ENCODE measurements around the gene S100A7A.
"Not testable (repeated sequence)": the region's sequence is repeated elsewhere in the genome, so short reads cannot be mapped to it uniquely, and the experiment has no call there.

S100A7A gene

GRCh38 chr1:153444078-153444477, 27.8 kb downstream of the S100A7A start (continued):
- TF ChIP-seq ZNF280C (tag by site-specific recombination; IDR thresholded peaks at IDR 0.05): no peak
- TF ChIP-seq ZNF501 (tag by site-specific recombination; IDR thresholded peaks at IDR 0.05): no peak
- no peak for TF ChIP-seq ZNF549 (tag by site-specific recombination; IDR thresholded peaks at IDR 0.05)
- TF ChIP-seq ZNF416 (tag by site-specific recombination; IDR thresholded peaks at IDR 0.05): no peak
- TF ChIP-seq HIC1 (tag by site-specific recombination; IDR thresholded peaks at IDR 0.05): no peak

- POLR2A ChIA-PET: interaction anchor here (1.1 kb wide), 1 partner anchor 186 kb away, joined by 3 read pairs; the partner anchor contains the start of gene CHTOP
- TF ChIP-seq ZNF561 (tag by site-specific recombination; IDR thresholded peaks at IDR 0.05; ENCODE audit: borderline replicate concordance) (no peak), ZNF274 (IDR thresholded peaks at IDR 0.05; ENCODE audit: low read length) (no peak), ZNF274 (tag by site-specific recombination; IDR thresholded peaks at IDR 0.05; ENCODE audit: borderline replicate concordance) (no peak), TRIM28 (IDR thresholded peaks at IDR 0.05; ENCODE audit: borderline replicate concordance, low read length) (no peak), ZNF747 (tag by site-specific recombination; IDR thresholded peaks at IDR 0.05) (no peak), EGR2 (tag by site-specific recombination; IDR thresholded peaks at IDR 0.05; ENCODE audit: low read depth) (no peak), ZNF449 (tag by site-specific recombination; IDR thresholded peaks at IDR 0.05) (no peak), ZNF660 (tag by site-specific recombination; IDR thresholded peaks at IDR 0.05) (no peak), SP3 (tag by site-specific recombination; IDR thresholded peaks at IDR 0.05) (no peak), ZNF514 (tag by site-specific recombination; IDR thresholded peaks at IDR 0.05) (no peak)
- TF ChIP-seq, protein P1, sequence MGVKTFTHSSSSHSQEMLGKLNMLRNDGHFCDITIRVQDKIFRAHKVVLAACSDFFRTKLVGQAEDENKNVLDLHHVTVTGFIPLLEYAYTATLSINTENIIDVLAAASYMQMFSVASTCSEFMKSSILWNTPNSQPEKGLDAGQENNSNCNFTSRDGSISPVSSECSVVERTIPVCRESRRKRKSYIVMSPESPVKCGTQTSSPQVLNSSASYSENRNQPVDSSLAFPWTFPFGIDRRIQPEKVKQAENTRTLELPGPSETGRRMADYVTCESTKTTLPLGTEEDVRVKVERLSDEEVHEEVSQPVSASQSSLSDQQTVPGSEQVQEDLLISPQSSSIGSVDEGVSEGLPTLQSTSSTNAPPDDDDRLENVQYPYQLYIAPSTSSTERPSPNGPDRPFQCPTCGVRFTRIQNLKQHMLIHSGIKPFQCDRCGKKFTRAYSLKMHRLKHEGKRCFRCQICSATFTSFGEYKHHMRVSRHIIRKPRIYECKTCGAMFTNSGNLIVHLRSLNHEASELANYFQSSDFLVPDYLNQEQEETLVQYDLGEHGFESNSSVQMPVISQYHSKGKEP (tag by site-specific recombination; IDR thresholded peaks at IDR 0.05): no peak
These were observed 31.3 kb downstream of the S100A7A start for GRCh38 chr1:153447498-153448170.

GRCh38 chr1:153448851-153449250, 32.5 kb downstream of the S100A7A start:
- H3K36me3 ChIP-seq (ENCODE audit: control insufficient read depth in 2 of 2, insufficient read depth in 1 of 2, low read length in 2 of 2); POLR2A ChIA-PET; H3K4me1 ChIP-seq (ENCODE audit: control insufficient read depth, insufficient read depth, low read length); H3K27ac ChIP-seq (ENCODE audit: extremely low read depth, low read depth, low read length); H3K4me3 ChIP-seq (ENCODE audit: low read depth, low read length); H3K9me3 ChIP-seq (ENCODE audit: control insufficient read depth, insufficient read depth, low read depth, low read length); CTCF ChIA-PET: not testable (repeated sequence)

More at GRCh38 chr1:153447498-153448170, 31.3 kb downstream of the S100A7A start:
- no peaks in the 10 kb centered on the region for H3K36me3 ChIP-seq (ENCODE audit: control insufficient read depth in 2 of 2, insufficient read depth in 1 of 2, low read length in 2 of 2)
- CTCF ChIA-PET: interaction anchor here (1.1 kb wide), 1 partner anchor 19 kb away, joined by 3 read pairs; no protein-coding TSS in a partner anchor
- no peak overlapping the region for H3K4me3 ChIP-seq (ENCODE audit: low read depth, low read length)
- no peak overlapping the region for H3K27ac ChIP-seq (ENCODE audit: extremely low read depth, low read depth, low read length)
- H3K4me1 ChIP-seq (ENCODE audit: control insufficient read depth, insufficient read depth, low read length): no peaks in the 10 kb centered on the region
- no peaks in the 10 kb centered on the region for H3K9me3 ChIP-seq (ENCODE audit: control insufficient read depth, insufficient read depth, low read depth, low read length)

Measured in HEK293 (cell line).